HG03378 (cell line): ENCODE data around the gene ALLC.
"Not testable (repeated sequence)": the region's sequence is repeated elsewhere in the genome, so short reads cannot be mapped to it uniquely, and the experiment has no call there.

Source experiments
- ATAC-seq: cut with Tn5 transposase; IDR thresholded peaks from one replicate; pipeline ENCODE4 v1.9.1; 2021; ENCODE audit warnings: mild to moderate bottlenecking, moderate library complexity; ENCODE audit not compliant: unreplicated experiment

The ALLC gene

GRCh38 chr2:3657881-3658280, at the start of gene ALLC:
Gene ALLC (plus strand): TSS chr2:3658200. CDS start chr2:3671158, 12,958 bp downstream.
- ATAC-seq: no peak

- no peak for ATAC-seq
Measured at GRCh38 chr2:3608373-3609278, 49.4 kb upstream of the ALLC start.

GRCh38 chr2:3609279-3609673, 48.7 kb upstream of the ALLC start:
- ATAC-seq: not testable (repeated sequence)

GRCh38 chr2:3610415-3610814, 47.6 kb upstream of the ALLC start:
- ATAC-seq: no peak

GRCh38 chr2:3610881-3611505, 47.0 kb upstream of the ALLC start:
- no peak for ATAC-seq

GRCh38 chr2:3611589-3611988, 46.4 kb upstream of the ALLC start:
- no peak for ATAC-seq

GRCh38 chr2:3612639-3613523, 45.1 kb upstream of the ALLC start:
- ATAC-seq: no peak

- no peak for ATAC-seq
Measured at GRCh38 chr2:3613524-3613905, 44.5 kb upstream of the ALLC start.

- not testable (repeated sequence) for ATAC-seq
Measured at GRCh38 chr2:3614743-3615142, 43.3 kb upstream of the ALLC start.

GRCh38 chr2:3615541-3616200, 42.3 kb upstream of the ALLC start:
- not testable (repeated sequence) for ATAC-seq

- ATAC-seq: not testable (repeated sequence)
Measured at GRCh38 chr2:3616435-3617197, 41.4 kb upstream of the ALLC start.

- ATAC-seq: no peak
Measured at GRCh38 chr2:3617198-3617890, 40.7 kb upstream of the ALLC start.

- ATAC-seq: no peak
Measured at GRCh38 chr2:3618367-3618766, 39.6 kb upstream of the ALLC start.

GRCh38 chr2:3619033-3619432, 39.0 kb upstream of the ALLC start:
- ATAC-seq: no peak

GRCh38 chr2:3619661-3620060, 38.3 kb upstream of the ALLC start:
- not testable (repeated sequence) for ATAC-seq

GRCh38 chr2:3620834-3621233, 37.2 kb upstream of the ALLC start:
- ATAC-seq: no peak

GRCh38 chr2:3622967-3623366, 35.0 kb upstream of the ALLC start:
- ATAC-seq: no peak

- ATAC-seq: no peak
Measured at GRCh38 chr2:3624059-3624794, 33.8 kb upstream of the ALLC start.

- no peak for ATAC-seq
Measured at GRCh38 chr2:3625186-3625585, 32.8 kb upstream of the ALLC start.
